ENCODE results near the gene PDP2. TPM values are rescaled to one million over a fixed set of nuclear protein-coding genes. Genes with fewer than 3 reads are reported as not detected.

PDP2 gene
- total RNA-seq, 1 experiment from 2014 or later, result 23.1 TPM

DNA sequence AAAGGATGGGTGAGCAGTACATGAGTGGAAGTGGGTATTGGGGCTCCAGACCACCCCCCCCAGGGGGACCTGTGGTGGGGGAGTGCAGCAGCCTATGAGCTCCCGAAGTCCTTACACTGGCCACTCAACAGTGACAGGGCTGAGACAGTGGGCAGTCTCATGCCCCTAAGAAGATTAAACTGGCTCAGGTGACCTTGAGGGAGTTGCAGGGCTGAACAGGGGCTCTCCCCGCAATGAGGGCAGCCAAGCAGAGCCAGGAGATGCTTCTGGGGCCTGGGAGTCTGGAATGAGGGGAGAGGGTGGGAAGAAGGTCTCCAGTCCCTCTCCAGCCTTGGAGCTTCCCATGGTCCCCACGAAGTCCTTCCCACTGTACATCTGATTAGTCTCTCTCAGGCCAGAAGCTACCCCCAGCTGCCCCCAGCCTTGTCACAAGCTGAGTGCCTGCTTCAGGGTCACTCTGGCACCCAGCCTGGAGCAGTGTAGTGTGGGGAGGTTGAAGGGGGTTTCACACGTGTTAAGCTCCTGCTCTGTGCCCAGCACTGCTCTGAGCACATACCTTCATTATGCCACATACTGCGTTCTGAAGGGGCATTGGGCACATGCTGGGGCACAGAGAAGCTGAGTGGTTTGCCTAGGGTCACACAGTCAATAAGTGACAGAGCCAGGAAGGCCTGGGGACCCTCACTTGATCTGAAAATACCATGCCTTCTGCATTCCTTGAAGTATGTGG, 39.4 kb downstream of the PDP2 start:
- Histone ChIP-seq H3K23me2 (ENCODE audit: insufficient read length, low read depth, low read length, poor library complexity, severe bottlenecking) (no peaks in the 10 kb centered on the region), H3T11ph (ENCODE audit: low read length) (no peak overlapping the region), H3K4me2 (ENCODE audit: insufficient read depth, insufficient read length, low read length) (no peak overlapping the region), H3K27ac (ENCODE audit: insufficient read length, low read depth, low read length) (no peak overlapping the region), H3K79me1 (ENCODE audit: insufficient read depth, low read depth, low read length, poor library complexity, severe bottlenecking) (no peaks in the 10 kb centered on the region), H2BK20ac (ENCODE audit: low read depth, low read length, poor library complexity, severe bottlenecking) (no peak overlapping the region), H2BK5ac (ENCODE audit: insufficient read length, low read length) (no peak overlapping the region), H3K79me2 (ENCODE audit: insufficient read depth, low read length) (no peaks in the 10 kb centered on the region), H2AK5ac (ENCODE audit: insufficient read length, low read length) (no peak overlapping the region), H3K18ac (ENCODE audit: insufficient read length, low read depth, low read length) (no peak overlapping the region), H3K4me1 (ENCODE audit: insufficient read depth, low read length) (no peaks in the 10 kb centered on the region), H2BK120ac (ENCODE audit: low read depth, low read length, poor library complexity, severe bottlenecking) (no peak overlapping the region), H4K8ac (replicated peaks; ENCODE audit: insufficient read length, low read depth, low read length) (no peak overlapping the region), H3K23ac (ENCODE audit: insufficient read length, low read depth, low read length) (no peak overlapping the region), H4K20me1 (ENCODE audit: control insufficient read depth, insufficient read depth, insufficient read length) (no peaks in the 10 kb centered on the region), H2BK12ac (ENCODE audit: insufficient read length, low read depth, low read length) (no peak overlapping the region), H2AFZ (ENCODE audit: low read length) (no peak overlapping the region), H3K4ac (ENCODE audit: low read depth, low read length) (no peak overlapping the region), H4K5ac (ENCODE audit: insufficient read length, low read depth, low read length) (no peak overlapping the region), H4K91ac (ENCODE audit: insufficient read length, low read depth, low read length) (no peak overlapping the region), H3K27me3 (ENCODE audit: insufficient read depth, low read length) (peaks cover 2% of the 10 kb centered on the region; the same call in 1 of the 2 replicates), H2BK15ac (ENCODE audit: low read depth, low read length) (no peak overlapping the region), H3K56ac (ENCODE audit: insufficient read length, low read depth, low read length) (no peak overlapping the region), H3K9me3 (ENCODE audit: control insufficient read depth, low read depth, low read length) (no peaks in the 10 kb centered on the region), H3K14ac (ENCODE audit: insufficient read depth, low read length) (no peak overlapping the region), H3K9ac (ENCODE audit: extremely low read depth, insufficient read length, low read length) (no peak overlapping the region)
- Mint-ChIP-seq H3K9me3 (no peaks in the 10 kb centered on the region; a peak in 1 of 5 replicates), H3K4me1 (no peaks in the 10 kb centered on the region), H3K4me3 (no peak overlapping the region), H3K27ac (no peak overlapping the region), H3K36me3 (ENCODE audit: insufficient read depth in 1 of 3, low read depth in 3 of 3) (no peaks in the 10 kb centered on the region; a peak in 1 of 7 replicates), H3K27me3 (ENCODE audit: low read depth) (peaks cover 57% of the 10 kb centered on the region)
- no CpG with 5 or more reads among the region's 5 CpGs for WGBS (ENCODE audit: extremely low coverage, insufficient read length, low lambda C conversion rate)
- TF ChIP-seq, protein P1, sequence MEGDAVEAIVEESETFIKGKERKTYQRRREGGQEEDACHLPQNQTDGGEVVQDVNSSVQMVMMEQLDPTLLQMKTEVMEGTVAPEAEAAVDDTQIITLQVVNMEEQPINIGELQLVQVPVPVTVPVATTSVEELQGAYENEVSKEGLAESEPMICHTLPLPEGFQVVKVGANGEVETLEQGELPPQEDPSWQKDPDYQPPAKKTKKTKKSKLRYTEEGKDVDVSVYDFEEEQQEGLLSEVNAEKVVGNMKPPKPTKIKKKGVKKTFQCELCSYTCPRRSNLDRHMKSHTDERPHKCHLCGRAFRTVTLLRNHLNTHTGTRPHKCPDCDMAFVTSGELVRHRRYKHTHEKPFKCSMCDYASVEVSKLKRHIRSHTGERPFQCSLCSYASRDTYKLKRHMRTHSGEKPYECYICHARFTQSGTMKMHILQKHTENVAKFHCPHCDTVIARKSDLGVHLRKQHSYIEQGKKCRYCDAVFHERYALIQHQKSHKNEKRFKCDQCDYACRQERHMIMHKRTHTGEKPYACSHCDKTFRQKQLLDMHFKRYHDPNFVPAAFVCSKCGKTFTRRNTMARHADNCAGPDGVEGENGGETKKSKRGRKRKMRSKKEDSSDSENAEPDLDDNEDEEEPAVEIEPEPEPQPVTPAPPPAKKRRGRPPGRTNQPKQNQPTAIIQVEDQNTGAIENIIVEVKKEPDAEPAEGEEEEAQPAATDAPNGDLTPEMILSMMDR (conservative IDR thresholded peaks at IDR 0.05), result no peak
- DNase-seq, result no peak
